TTC549 (cell line): ENCODE measurements around the gene GLI2.

Source experiments
- FAIRE-seq: peaks from 2 replicates; lab custom pipeline; 2012; peaks lifted over from hg19 to GRCh38; lab: Jason Lieb, UNC

Gene GLI2

DNA sequence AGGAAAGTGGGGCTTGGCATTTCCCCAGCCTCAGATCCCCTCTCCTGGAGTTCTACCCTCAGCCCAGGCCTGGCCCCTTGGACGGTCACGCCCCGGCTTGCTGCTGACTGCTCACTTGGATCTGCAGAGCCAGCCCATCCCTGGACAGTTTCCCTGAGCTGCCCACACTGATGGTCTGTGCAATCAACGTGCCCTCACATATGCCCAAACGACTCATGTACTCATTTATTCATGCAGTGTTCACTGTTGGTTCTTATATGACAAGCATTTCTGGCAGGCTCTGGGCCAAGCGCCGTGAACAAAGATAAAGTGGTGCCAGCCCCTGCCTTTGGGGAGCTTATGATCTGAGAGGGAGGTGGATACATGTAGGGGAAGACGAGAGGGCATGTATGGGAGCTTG, 20.3 kb upstream of the GLI2 start:
- FAIRE-seq, result no peak

DNA sequence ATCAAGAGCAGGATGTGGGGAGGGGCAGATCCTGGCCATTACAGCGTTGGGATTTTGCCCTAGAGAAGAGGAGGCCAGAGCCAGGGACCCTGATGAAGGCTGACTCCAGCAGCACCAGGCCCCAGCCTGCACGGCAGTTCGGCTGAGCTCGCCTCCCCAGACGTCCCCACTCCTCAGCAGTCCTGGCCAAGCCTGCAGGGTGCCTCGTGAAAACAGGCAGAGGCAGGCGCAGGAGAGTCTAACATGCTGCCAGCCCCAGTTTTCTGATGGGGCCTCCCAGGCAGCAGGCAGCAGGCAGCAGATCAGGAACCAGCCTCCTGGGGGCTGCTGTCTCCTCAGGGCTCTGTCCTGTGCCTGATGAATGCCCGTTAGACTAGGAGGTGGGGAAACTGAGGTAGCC, 19.7 kb upstream of the GLI2 start:
- FAIRE-seq, result no peak

DNA sequence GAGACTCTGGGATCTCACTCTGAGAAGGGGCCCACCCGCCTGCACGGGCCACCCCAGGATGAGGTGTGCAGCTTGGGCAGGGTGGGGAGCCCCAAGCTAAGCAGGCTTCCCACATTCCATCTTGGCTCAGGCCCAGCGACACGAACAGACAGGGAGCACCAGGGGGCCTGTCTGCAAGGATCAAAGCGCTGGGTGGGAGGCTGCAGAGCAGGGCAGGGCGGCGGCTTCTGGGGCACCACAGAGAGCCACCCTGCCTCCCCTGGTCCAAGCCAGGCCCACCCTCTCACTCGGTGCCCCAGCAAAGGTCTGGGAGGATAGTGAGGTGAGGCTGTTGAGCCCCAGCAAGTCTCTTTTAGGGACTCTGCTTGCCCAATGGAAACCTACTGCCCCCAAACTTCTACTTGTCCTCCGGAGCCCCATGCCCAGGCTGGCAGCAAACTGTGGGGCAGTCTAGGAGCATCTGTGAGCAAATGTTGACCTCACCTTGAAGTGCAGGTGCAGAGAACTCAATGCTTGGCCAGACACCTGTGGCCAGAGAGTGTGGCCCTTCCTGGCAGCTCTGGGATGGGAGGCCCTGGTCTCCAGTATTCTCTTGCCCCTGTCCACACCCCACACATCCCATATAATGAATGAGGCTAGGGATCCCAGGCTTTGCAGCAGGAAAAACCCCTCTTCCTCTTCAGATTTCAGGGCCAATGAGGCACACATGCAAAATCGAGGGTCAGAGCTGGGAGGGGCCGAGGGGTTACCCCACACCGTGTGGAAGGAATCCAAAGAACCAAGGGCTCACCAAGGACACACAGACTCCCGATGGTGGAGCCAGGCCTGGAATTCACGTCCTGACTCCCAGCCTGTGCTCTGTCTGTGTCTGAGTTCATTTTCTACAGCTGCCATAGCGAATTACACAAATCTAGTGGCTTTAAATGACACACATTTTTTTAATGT, 18.8 kb upstream of the GLI2 start:
- FAIRE-seq, result no peak

DNA sequence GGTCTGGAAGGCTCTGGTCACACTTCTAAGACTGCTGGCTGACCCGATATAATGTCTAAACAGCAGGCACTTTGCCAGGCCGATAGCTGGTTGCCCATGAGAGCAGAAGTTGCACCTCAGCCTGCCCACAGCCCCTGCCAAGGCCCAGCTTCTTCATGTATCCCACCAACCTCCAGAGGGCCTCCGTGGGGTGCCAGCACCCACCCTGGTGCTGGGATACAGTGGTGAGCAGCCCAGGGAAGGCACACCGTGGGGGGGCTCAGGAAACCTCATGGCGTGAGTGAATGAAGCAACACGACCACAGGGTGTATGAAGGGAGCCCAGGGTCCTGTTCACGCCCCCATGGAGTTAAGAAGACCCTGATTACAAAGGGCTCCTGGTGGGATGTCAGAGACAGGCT, 16.2 kb upstream of the GLI2 start:
- FAIRE-seq, result no peak

DNA sequence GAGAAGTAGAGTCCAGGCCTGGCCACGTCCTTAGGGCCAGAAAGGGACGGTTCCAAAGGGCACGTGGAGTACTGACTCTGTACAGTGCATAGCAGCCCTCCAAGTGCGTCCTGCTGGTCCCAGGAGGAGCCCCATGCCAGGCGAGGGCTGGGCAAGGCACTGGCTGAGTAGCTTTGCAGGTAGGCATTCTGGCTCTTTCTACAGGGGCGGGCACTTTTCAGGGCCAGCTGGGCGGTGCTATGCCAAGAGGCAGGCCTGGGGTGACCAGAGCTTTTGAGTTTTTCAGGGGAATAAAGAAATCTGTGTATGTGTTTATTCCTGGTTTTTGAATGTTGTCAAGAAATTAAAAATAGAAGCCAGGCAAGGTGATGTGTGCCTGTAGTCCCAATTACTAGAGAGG, 15.4 kb upstream of the GLI2 start:
- FAIRE-seq, result no peak

DNA sequence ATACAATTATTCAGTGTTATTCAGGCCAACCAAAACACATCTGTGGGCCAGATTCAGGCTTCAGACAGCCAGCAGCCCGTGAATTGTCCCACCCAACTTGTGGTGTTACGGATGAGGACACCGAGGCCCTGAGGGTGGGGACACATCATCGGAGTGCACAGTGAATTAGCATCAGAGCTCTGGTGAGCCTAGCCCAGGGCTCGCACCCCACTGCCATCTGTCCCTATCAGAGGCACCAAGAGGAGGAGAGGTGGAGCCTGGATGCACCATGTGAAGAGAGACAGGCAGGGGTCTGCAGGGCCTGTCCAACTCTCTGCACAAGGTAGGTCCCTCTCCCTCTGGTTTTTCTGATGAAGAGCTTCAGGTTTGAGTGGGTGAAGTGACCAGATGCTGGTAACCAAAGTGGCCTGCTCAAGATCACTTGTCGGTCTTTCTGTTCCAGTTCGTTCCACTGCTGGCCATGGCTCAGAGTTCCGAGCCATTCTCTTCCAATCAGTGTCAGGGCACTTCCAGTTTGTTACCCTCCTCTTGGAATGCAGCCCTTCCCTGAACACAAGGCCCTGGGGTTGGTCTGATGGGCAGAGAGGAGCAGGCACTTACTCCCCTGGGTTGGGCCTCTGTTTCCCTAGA, 14.8 kb upstream of the GLI2 start:
- no peak for FAIRE-seq

DNA sequence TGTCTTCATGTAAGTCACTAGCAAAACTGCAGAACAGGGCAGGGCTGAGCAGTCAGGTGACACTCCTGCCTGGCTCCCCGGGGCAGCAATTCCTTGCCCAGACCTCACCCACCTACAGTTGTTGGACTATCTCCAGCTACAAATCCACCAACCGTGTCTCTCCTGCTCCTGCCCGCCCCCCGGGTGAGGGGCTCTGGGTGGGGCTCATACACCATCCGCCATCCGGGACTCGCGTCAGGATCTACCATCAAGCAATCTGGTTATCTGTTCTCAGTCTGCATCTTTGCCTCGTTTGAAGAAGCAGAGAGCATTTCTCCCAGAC, 13.5 kb upstream of the GLI2 start:
- FAIRE-seq, result no peak

DNA sequence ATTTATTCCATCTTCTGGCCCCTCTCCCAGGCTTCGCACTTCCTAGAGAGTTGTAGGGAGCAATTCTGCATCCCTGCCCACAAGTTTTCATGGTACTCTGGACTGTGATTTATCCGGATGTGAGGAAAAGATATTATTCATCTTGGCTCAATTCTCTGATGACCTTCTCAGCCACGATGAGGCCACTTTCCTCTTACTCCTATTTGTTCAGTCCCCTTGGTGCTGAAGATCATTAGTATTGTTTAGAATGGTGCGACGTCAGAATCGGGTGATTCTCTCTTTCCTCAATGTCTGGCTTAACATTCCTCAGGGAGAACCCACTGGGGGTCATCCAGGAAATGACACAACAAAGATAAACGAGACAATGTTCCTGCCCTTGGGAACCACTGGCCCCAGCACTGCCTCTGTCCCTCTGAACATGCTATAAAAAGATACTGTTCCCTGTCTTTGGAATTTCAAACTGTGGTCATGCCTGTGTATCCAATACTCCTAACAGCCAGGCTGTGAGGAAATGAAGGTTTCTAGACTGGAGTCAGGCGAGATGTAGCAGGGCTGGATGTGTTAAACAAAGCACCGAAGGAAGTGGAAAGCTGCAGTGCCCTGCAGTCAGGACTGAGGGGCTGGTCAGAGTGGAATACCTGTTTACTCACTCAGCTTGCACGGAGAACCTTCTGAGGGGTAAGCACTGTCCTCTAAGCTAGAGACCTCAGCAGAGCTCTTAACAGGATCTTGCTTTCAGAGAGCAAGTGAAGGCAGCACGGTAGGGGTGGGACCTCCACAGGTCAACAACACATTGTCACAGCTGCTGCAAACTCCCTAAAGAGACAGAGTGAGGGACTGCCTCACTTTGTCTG, 12.9 kb upstream of the GLI2 start:
- no peak for FAIRE-seq

DNA sequence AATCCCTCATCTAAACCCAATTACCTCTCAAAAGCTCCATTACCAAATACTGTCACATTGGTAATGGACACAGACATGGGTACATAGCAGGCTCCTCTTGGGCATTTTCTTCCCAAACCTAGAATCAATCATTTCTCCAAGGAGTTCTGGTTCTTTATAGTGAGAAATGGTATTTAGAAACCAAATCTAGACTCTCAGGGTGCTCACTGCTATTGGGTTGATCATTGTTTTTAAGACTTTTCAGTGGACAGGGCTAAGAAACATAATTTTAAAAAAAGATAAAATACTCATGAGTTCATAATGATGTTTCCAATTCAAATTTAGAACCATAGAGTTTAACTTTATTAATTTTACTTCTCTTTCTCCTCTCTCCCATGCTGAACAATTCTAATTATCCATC, 9.4 kb upstream of the GLI2 start:
- no peak for FAIRE-seq

DNA sequence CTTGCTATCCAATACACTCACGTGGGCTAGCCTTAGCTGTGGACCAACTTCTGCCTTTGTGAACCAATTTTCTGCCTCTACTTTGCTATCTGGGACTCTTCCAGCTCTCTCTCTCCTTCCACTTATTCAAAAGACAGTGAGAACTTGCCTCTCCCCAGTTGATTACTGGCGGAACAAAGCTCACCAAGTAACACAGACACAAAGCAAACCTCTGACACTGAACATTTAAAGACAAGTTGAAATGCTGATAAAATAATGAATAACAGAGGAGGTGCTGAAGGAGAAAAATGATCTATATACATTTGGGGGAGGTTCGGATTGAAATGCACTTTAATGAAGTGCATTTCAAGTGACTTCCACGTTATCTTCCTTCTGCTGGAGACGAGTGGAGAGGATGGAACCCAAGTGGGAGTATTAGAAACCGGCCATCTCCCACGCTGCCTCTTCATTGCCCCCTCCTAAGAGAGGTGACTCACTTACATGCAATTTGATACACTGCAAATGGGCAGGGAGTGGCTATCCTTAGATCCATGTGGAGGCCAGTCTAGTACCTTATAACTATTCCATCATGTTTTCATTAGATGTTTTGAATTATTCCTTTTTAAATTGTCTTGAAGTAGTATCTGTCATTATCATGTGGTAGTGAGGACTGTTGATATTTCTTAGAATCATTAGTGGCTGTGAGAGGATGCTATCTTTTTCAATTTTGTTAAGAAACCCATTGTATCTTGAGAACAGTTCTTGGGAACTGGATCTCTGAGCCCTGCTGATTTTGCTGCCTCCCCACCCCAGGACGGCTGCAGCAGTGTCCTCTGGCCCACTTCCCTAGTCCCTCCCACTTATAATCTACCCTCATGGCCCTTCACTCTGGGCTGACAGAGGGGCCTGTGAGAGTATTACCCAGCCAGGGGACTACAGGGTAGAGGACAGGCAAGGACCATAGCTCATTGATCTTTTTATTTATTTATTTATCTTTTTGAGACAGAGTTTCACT, 6.0 kb upstream of the GLI2 start:
- FAIRE-seq, result no peak

DNA sequence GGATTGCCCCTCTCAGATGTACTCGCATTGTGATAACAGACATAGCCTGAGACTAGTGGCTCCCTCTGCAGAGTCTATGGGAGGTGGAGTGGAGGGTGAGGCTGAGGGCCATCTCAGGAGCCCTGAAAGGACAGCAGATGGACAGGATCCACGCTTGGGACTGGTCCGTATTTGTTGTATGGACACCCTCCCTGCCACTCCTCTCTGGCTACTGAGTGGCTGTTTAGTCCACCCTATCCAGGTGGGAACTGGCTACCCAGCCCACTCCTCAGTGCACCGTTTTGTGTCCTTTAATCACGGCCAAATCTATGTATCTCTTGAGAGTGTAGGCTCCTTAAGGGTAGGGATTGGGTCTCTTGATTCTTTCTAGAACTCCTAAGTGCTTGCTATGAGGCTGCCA, 4.5 kb upstream of the GLI2 start:
- FAIRE-seq, result no peak

DNA sequence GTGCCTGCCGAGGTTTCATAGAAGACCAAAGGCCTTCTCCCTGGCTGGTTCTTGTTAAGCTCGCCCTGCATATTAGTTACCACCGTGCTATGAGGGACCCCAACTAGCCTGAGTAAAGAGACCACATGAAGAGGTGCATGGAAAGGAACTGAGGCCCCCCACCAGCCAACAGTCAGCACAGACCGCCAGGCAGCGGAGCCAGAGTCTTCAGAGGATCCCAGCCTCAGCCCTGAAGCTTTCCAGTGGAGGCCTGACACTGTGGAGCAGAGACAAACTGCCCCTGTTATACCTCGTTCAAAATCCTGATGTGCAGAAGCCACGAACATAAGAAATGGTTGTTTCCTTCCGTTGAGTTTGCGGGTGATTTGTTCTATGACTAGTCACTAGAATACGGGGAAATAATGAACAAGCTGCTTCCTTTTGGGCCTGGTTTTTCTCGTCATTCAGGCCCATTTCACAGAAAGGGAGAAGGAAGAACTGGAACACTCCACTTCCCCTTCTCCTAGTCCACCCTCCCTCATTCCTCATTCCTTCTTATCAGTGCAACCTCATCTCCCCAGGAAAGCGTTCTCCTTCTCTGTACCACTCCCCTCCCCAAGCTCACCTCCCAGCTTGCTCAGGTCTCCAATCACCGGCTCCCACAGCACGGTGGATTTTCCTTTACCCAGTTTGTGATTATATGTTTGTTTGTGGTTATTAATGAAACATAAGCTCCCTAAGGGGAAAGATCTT, 3.0 kb upstream of the GLI2 start:
- FAIRE-seq, result no peak

DNA sequence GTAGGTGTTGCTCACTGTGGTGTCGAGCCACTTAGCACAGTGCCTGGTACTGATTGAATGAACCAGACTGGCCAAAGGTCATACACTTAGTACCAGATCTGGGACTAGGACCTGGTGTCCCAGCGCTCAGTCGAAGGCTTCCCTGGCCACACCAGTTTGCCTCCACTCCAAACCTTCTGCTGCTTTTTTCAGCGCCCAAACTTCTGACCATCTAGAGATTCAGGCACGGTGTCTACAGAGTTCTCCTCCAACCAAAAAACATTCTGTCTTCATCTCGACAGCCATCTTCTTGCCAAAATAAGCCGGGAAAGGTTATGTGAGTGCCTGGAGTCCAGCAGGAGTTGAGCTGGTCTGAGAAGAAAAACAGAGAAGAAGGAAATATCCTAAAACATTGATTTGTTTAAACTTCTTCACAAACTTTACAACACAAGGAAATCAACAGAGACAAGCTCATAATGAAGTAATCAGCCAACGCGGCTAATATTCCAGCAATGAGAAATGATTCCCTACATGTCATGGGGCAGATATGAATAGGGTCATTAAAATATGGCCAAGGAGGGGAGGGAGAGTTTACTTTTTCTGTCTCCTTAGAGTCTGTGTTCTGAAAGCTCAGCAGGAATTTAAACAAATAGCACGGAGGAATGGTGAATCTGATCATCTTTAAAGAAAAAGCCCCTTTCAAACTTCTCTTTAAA, 2.3 kb upstream of the GLI2 start:
- no peak for FAIRE-seq

DNA sequence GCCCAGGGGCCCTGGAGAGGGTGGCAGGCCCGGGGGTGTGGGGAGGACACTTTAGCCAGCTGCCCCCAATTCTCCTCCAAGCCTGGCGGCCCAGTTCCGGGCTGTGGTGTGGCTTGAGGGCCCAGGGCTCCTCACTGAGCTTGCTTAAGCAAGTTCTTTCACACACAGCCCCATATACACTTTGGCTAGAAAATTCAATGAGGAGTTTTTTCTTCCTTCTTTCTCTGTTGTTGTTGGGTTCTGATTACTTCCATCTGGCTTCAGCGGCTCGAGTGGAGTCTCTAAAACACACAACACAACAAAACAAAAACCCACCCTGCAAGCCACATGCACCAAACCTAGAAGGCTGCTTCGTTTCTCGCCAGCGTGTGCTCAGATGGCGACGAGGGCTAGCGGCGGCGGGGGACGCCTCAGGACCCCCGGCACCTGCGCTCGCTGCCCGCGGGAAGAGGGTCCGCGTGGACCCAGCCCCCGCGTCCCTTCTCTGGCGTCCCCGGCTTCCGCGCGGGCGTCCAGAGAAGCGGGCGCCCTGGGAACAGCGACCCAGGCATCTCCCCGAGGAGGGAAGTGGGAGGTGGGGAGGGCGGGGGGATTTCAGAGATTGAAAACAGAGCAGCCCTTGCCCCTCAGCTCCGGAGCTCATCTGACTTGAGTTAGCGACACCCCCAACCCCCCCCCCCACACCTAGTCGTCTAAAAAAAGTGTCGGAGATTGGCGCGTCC, 577 bp upstream of the GLI2 start:
- no peak for FAIRE-seq

DNA sequence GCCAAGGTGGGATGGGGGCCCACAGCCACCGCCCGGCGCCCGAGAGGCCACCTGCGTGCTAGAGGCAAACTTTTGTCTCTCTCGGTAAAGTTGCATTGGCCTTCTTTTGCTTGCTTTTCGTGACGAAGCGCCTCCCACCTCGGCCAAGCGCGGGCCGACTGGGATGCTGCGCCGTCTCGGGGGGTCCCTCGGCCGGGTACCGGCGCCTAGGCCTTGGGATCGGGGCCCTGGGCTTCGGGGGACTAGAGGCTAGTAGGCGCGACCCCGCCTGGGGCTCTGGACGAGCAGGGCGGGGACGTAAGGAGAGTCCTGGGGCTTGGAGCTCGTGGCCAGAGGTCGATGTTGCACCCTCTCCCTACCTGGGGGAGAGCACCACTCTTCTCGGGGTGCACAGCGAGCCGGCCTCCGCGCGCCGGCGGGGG, 545 bp downstream of the GLI2 start:
- no peak for FAIRE-seq

DNA sequence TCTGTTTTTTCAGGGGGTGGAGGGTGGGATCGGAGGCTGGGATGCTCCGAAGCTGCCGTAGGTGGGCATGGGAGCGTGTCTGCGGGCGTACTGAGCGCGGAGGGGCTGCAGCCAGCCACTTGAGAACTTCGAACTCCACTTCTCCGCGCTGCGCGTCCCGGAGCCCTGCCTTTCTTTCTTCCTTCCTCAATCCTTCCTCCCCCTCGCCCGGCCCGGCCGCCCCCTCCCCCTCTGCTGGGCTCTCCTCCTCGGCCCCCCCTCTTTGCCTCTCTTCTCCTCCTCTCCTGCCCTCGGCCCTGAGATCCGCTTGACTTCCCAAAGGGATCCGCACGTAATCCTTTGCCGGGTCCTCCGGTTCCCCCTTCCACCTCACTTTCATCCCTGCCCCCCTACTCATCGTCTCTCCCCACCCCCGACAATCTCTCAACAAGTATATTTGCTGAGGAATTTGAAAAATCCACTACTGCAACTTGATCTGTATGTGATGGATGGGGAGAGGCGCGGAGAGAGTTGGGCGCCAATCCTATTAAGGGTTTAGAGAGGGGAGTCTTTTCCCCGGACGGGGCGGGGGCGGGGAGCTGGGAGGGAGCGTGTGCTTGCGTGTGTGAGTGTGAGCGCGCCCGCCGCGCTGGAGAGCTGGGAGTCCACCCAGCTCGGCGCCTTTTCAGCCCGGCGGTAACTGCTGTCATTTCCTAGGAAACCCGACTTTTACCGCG, 1.1 kb downstream of the GLI2 start:
- FAIRE-seq, result no peak

DNA sequence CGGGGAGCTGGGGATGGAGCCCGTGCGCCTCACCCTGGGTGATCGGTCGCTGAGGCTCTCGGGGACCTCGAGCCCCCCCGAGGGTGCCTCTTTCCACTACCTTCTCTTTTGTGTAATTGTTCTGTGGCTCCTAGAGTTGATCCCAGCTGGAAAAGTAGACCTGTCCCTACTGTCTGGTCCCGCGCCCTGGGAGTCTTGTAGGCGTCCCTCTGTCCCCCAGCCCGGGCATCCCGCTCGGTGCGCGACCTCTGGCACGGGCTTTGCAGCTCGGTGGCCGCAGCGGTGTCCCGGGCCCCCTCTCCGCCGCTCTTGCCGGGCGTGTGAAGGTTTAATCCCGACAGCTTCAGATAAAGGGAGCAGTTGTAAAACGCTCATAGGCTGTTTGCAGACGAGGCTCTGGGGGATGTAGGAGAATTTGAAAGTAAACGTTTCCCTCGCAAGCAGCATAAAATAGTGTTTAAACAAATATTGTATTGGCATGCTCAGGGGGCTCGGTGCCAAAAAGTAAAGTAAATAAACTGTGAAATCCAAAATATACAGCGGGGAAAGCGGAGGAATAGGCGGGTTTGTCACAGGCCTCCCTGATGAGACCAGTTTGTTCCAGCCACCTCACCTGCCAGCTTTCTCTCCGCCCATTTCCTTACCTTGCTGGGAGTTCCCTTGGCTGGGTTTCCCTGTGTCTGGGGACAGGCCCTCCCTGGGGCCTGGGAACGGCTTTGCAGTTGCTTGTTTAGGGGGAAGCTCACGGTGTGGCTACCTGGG, 1.9 kb downstream of the GLI2 start:
- no peak for FAIRE-seq

DNA sequence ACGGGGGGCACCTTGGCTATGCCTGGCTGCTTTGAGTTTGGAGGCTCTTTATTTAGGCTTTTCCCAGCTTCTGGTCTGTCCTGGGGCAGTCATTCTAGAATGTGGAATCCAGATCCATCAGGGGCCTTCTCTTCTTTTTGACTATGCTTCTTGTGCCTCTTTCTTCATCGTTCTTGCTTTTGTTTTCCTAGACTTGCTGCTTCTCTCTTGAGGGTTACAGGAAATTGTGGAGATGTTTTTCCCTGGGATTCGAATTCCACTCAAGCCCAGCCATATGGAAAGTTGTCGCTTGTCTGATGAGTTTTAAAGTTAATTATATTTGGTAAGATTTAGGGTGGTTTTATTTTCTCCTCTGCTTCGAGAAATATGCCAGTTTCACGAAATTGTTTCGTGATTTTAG, 2.4 kb downstream of the GLI2 start:
- FAIRE-seq, result no peak
